ENCODE measurements around the gene HIVEP1. TPM values are rescaled to one million over a fixed set of nuclear protein-coding genes. Genes with fewer than 3 reads are reported as not detected.

The HIVEP1 gene
- total RNA-seq, 1 donor from 2014 or later: 25.7 TPM

DNA sequence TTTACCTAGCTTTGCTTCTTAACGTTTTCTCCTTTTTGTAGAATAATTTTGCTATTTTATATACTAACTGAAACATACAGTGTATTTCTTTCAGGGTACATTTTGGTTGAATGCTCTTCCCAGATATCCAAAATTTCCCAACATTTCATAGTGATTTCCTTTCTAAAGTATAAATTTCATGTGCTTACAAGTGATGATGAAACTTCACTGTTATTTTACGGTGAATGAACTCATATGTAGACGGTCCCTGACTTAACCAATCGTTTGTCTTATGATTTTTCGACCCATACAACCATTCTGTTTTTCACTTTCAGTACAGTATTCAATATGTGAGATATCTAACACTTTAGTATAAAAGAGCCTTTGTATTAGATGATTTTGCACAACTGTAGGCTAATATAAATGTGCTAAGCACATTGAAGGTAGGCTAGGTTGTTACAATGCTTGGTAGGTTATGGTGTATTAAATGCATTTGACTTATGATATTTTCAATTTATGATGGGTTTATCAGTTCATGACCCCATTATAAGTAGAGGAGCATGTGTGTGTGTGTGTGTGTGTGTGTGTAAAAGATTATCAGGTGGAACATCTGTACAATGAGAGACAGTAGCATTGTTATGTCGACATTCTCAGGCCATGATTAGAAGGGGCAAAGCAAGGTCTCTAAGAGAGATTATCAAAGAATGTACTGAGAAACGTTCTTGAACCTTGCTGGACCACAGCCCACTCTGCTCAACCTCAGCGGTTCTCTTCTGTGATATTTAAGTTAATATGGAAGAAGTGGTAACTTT lies 20.9 kb downstream of the HIVEP1 start:
- H3K4me1 ChIP-seq: peaks cover 9% of the 10 kb centered on the region
- no peaks in the 10 kb centered on the region for H3K27me3 ChIP-seq
- H3K9me3 ChIP-seq: no peaks in the 10 kb centered on the region
- no peaks in the 10 kb centered on the region for H3K36me3 ChIP-seq
- TF ChIP-seq, protein P1, sequence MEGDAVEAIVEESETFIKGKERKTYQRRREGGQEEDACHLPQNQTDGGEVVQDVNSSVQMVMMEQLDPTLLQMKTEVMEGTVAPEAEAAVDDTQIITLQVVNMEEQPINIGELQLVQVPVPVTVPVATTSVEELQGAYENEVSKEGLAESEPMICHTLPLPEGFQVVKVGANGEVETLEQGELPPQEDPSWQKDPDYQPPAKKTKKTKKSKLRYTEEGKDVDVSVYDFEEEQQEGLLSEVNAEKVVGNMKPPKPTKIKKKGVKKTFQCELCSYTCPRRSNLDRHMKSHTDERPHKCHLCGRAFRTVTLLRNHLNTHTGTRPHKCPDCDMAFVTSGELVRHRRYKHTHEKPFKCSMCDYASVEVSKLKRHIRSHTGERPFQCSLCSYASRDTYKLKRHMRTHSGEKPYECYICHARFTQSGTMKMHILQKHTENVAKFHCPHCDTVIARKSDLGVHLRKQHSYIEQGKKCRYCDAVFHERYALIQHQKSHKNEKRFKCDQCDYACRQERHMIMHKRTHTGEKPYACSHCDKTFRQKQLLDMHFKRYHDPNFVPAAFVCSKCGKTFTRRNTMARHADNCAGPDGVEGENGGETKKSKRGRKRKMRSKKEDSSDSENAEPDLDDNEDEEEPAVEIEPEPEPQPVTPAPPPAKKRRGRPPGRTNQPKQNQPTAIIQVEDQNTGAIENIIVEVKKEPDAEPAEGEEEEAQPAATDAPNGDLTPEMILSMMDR (IDR thresholded peaks at IDR 0.05): no peak
- DNase-seq (no peak), ATAC-seq (no peak)
- H3K27ac ChIP-seq: no peak overlapping the region
- no peak overlapping the region for H3K4me3 ChIP-seq
- intact Hi-C loops (cut with DNase I): no loop called here

DNA sequence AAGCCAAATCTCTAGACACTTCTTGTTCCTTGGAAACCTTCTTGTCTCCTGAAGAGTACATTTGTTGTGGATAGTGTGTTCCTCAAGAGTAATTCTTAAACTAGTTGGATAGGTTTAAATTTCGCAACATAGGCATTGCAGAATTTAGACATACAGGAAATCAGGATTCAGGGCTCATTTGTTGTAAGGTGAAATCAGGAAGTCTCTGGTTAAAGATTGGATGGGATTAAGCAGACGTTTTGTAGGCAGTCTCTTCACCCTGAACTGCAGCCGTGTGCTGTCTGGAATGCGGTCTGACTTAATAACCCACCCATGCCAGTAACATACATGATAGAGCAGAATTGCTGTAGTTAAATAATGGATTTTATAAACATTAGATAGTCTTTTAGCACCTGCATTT lies 21.7 kb downstream of the HIVEP1 start:
- no peaks in the 10 kb centered on the region for H3K36me3 ChIP-seq
- no peaks in the 10 kb centered on the region for H3K9me3 ChIP-seq
- TF ChIP-seq, protein P1 (IDR thresholded peaks at IDR 0.05): no peak
- H3K27me3 ChIP-seq: no peaks in the 10 kb centered on the region
- H3K4me1 ChIP-seq: peaks cover 9% of the 10 kb centered on the region
- no peak for DNase-seq
- intact Hi-C loops (cut with DNase I): no loop called here
- no peak overlapping the region for H3K27ac ChIP-seq
- ATAC-seq: peak; percentile 75
- no peak overlapping the region for H3K4me3 ChIP-seq

GRCh38 chr6:12034349-12034748 lies 22.2 kb downstream of the HIVEP1 start:
- TF ChIP-seq, protein P1 (IDR thresholded peaks at IDR 0.05): no peak

GRCh38 chr6:12034837-12035236 lies 22.7 kb downstream of the HIVEP1 start:
- Histone ChIP-seq H3K27me3 (no peaks in the 10 kb centered on the region), H3K4me1 (peaks cover 9% of the 10 kb centered on the region), H3K36me3 (no peaks in the 10 kb centered on the region), H3K4me3 (no peak overlapping the region), H3K27ac (no peak overlapping the region), H3K9me3 (no peaks in the 10 kb centered on the region)
- ATAC-seq: no peak
- no peak for DNase-seq
- intact Hi-C loops (cut with DNase I): no loop called here
- TF ChIP-seq, protein P1 (IDR thresholded peaks at IDR 0.05): no peak

More at GRCh38 chr6:12034349-12034748, 22.2 kb downstream of the HIVEP1 start:
- Histone ChIP-seq H3K4me3 (no peak overlapping the region), H3K27me3 (no peaks in the 10 kb centered on the region), H3K36me3 (no peaks in the 10 kb centered on the region), H3K27ac (no peak overlapping the region), H3K4me1 (peaks cover 9% of the 10 kb centered on the region), H3K9me3 (no peaks in the 10 kb centered on the region)
- DNase-seq (no peak), ATAC-seq (no peak)
- intact Hi-C loops (cut with DNase I): no loop called here

DNA sequence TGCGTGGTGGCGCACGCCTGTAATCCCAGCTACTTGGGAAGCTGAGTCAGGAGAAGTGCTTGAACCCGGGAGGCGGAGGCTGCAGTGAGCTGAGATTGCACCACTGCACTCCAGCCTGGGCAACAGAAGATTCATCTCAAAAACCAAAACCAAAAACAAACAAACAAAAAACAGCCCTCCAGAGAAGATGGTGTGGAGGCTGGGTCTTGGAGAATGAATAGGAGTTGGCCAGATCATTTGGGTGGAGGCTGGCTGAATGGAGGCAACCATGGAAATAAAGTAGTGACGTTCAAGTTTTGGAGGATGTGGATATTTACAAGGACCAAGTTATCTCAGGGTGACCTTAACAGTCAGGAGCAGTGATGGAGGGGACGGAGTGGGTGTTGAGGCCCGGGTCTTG lies 24.7 kb downstream of the HIVEP1 start:
- ATAC-seq: no peak
- no peak for DNase-seq
- Histone ChIP-seq H3K4me3 (no peak overlapping the region), H3K36me3 (no peaks in the 10 kb centered on the region), H3K27me3 (no peaks in the 10 kb centered on the region), H3K27ac (no peak overlapping the region), H3K9me3 (no peaks in the 10 kb centered on the region), H3K4me1 (peaks cover 9% of the 10 kb centered on the region)
- intact Hi-C loops (cut with DNase I): no loop called here
- TF ChIP-seq, protein P1 (IDR thresholded peaks at IDR 0.05): no peak

Measured in upper lobe of right lung (tissue), 1 donor.